PFSK-1 (cell line): Measurements from ENCODE around the gene GPD1.

ENCODE experiments used
- FOXP2 ChIP-seq: optimal IDR thresholded peaks from 2 replicates; pipeline ENCODE3; 2011; ENCODE audit warnings: borderline replicate concordance, control low read depth, inconsistent platforms; ENCODE audit not compliant: insufficient read depth; ENCODE audit errors: extremely low read length, extremely low read depth
- POLR2AphosphoS5 ChIP-seq: IDR thresholded peaks from 2 replicates; pipeline ENCODE4 v1.6.1; 2012; ENCODE audit warnings: low read depth, mild to moderate bottlenecking, control low read depth, low read length, moderate library complexity
- SIN3A ChIP-seq: IDR thresholded peaks from 2 replicates; pipeline ENCODE4 v1.6.1; 2012; ENCODE audit warnings: mild to moderate bottlenecking, low read length, moderate library complexity, borderline replicate concordance; ENCODE audit not compliant: insufficient read depth
- TAF1 ChIP-seq: IDR thresholded peaks from 2 replicates; pipeline ENCODE4 v1.6.1; 2012; ENCODE audit warnings: low read length, control low read depth, borderline replicate concordance; ENCODE audit not compliant: insufficient read depth
- TF ChIP-seq, protein P1 (sequence below), 2 experiments: IDR thresholded peaks; 2 replicates each; pipeline versions ENCODE4 v1.6.1 to v1.8.0; 2011 to 2012; ENCODE audit warnings: low read depth in 2 of 2, low read length in 2 of 2, control low read depth in 1 of 2, inconsistent platforms in 1 of 2, mild to moderate bottlenecking in 1 of 2, moderate library complexity in 1 of 2; ENCODE audit not compliant: insufficient read depth in 1 of 2

GPD1 gene

DNA sequence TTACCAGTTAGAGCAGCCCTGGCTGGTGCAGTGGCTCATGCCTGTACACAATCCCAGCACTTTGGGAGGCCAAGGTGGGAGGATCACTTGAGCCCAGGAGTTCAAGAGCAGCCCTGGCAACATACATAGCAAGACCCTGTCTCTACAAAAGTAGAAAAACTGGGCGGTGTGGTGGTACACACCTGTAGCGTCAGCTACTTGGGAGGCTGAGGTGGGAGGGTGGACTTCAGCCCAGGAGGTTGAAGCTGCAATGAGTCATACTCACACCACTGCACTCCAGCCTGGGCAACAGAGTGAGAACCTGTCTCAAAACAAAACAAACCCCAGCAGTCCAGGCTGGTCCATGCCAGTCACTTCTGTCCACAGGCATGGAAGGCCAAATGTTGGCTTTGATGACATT, 15.6 kb downstream of the GPD1 start:
- TF ChIP-seq SIN3A (no peak), TAF1 (no peak), FOXP2 (no peak), POLR2AphosphoS5 (no peak)
- TF ChIP-seq, protein P1, sequence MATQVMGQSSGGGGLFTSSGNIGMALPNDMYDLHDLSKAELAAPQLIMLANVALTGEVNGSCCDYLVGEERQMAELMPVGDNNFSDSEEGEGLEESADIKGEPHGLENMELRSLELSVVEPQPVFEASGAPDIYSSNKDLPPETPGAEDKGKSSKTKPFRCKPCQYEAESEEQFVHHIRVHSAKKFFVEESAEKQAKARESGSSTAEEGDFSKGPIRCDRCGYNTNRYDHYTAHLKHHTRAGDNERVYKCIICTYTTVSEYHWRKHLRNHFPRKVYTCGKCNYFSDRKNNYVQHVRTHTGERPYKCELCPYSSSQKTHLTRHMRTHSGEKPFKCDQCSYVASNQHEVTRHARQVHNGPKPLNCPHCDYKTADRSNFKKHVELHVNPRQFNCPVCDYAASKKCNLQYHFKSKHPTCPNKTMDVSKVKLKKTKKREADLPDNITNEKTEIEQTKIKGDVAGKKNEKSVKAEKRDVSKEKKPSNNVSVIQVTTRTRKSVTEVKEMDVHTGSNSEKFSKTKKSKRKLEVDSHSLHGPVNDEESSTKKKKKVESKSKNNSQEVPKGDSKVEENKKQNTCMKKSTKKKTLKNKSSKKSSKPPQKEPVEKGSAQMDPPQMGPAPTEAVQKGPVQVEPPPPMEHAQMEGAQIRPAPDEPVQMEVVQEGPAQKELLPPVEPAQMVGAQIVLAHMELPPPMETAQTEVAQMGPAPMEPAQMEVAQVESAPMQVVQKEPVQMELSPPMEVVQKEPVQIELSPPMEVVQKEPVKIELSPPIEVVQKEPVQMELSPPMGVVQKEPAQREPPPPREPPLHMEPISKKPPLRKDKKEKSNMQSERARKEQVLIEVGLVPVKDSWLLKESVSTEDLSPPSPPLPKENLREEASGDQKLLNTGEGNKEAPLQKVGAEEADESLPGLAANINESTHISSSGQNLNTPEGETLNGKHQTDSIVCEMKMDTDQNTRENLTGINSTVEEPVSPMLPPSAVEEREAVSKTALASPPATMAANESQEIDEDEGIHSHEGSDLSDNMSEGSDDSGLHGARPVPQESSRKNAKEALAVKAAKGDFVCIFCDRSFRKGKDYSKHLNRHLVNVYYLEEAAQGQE (IDR thresholded peaks at IDR 0.05; ENCODE audit: insufficient read depth in 1 of 2, low read depth in 2 of 2, low read length in 2 of 2) = no peak

DNA sequence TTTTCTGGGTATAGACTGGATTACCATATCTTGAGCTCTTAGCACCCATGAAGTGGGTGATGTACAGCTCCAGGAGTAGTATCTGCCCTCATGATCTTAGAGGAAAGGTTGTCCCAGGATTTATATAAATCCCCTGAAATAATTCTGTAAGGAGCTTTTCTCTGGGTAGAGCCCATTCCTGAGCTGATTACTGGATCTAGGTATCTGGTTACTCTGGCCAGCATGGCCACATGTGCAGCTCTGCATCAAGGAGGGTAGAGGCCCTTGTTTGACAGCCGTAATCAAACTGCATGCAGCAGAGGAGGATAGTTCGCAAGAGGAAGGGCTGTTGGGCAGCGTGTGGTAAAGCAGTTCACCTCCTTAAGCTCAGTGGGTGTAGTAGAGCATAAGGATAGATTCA, 16.7 kb downstream of the GPD1 start:
- TF ChIP-seq, protein P1 (IDR thresholded peaks at IDR 0.05; ENCODE audit: insufficient read depth in 1 of 2, low read depth in 2 of 2, low read length in 2 of 2) = no peak
- no peak for TF ChIP-seq FOXP2
- no peak for TF ChIP-seq TAF1
- no peak for TF ChIP-seq POLR2AphosphoS5
- no peak for TF ChIP-seq SIN3A

DNA sequence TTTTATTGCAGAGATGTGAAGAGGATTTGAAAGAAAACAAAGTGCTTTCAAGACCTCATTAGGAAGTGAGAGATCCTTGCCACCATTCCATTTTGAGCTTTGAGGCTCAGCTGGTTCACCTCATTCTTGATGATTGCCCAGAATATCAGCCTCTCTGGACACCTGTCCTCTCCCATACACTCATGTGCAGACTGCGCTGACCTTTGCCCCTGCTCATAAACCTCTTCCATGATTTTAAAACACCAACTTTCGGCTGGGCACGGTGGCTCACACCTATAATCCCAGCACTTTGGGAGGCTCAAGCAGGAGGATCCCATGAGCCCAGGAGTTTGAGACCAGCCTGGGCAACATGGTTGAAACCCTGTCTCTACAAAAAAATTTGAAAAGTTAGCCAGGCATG, 17.1 kb downstream of the GPD1 start:
- TF ChIP-seq SIN3A = no peak
- TF ChIP-seq TAF1 = no peak
- TF ChIP-seq, protein P1 (IDR thresholded peaks at IDR 0.05; ENCODE audit: insufficient read depth in 1 of 2, low read depth in 2 of 2, low read length in 2 of 2) = no peak
- TF ChIP-seq FOXP2 = no peak
- no peak for TF ChIP-seq POLR2AphosphoS5

DNA sequence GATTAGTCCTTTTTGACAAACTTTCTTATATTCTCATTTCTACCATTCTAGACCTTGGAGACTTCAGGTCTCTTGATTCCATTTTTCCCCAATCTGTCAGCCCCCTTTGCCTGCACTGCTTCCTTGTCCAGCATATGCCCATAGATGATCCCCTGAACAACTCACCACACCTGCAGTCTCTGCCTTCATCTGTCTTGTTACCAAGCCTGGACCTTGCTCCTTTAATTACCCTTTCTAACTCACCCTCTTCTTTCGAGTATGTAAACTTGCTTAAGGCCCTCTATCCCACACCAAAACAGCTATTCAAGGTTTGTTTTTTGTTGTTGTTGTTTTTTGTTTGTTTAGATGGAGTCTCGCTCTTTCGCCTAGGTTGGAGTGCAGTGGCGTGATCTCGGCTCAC, 17.8 kb downstream of the GPD1 start:
- TF ChIP-seq FOXP2 = no peak

DNA sequence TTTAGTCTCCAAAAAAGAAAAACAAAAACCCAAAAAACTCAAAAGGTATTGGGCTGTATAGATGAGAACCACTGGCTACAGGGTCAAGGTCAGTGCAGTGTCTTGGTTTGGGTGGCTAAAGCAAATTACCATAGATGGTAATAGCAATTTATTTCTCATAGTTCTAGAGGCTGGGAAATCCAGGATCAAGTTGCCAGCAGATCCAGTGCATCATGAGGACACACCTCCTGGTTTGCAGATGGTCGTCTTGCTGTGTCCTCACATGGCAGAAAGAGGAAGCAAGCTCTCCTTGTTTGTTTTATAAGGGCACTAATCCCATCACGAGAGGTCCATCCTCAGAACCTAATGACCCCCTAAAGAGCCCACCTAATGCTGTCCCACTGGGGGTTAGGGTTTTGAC, 19.4 kb downstream of the GPD1 start:
- TF ChIP-seq POLR2AphosphoS5 (no peak), SIN3A (no peak)
- TF ChIP-seq, protein P1 (IDR thresholded peaks at IDR 0.05; ENCODE audit: insufficient read depth in 1 of 2, low read depth in 2 of 2, low read length in 2 of 2) = no peak
